Measurements from ENCODE around the gene LDLRAD3. TPM values are rescaled to one million over a fixed set of nuclear protein-coding genes. Genes with fewer than 3 reads are reported as not detected.

Gene LDLRAD3
- total RNA-seq, 1 donor from 2014 or later = 8.6 TPM

GRCh38 chr11:35990170-35990569 is 46.3 kb downstream of the LDLRAD3 start:
- Mint-ChIP-seq H3K4me3 (ENCODE audit: unreplicated experiment) (no peak overlapping the region), H3K36me3 (ENCODE audit: low read depth) (peaks cover 5% of the 10 kb centered on the region), H3K27ac (ENCODE audit: unreplicated experiment) (no peak overlapping the region), H3K4me1 (ENCODE audit: low read depth) (peaks cover 29% of the 10 kb centered on the region), H3K27me3 (ENCODE audit: low read depth) (no peaks in the 10 kb centered on the region), H3K9me3 (ENCODE audit: low read depth) (peaks cover 12% of the 10 kb centered on the region)
- DNase-seq (ENCODE audit: low spot score) = no peak
- TF ChIP-seq CTCF (IDR thresholded peaks at IDR 0.05) = no peak

- DNase-seq (ENCODE audit: low spot score) = no peak
- Mint-ChIP-seq H3K4me3 (ENCODE audit: unreplicated experiment) (no peak overlapping the region), H3K4me1 (ENCODE audit: low read depth) (peaks cover 29% of the 10 kb centered on the region), H3K27me3 (ENCODE audit: low read depth) (no peaks in the 10 kb centered on the region), H3K9me3 (ENCODE audit: low read depth) (peaks cover 16% of the 10 kb centered on the region), H3K27ac (ENCODE audit: unreplicated experiment) (no peak overlapping the region), H3K36me3 (ENCODE audit: low read depth) (peaks cover 6% of the 10 kb centered on the region)
- TF ChIP-seq CTCF (IDR thresholded peaks at IDR 0.05) = no peak
Measured at GRCh38 chr11:35990816-35991215, 47.0 kb downstream of the LDLRAD3 start.

GRCh38 chr11:35992548-35992947 is 48.7 kb downstream of the LDLRAD3 start:
- H3K36me3 Mint-ChIP-seq (ENCODE audit: low read depth) = peaks cover 8% of the 10 kb centered on the region
- no peak for TF ChIP-seq CTCF (IDR thresholded peaks at IDR 0.05)
- no peak overlapping the region for H3K4me3 Mint-ChIP-seq (ENCODE audit: unreplicated experiment)
- no peaks in the 10 kb centered on the region for H3K27me3 Mint-ChIP-seq (ENCODE audit: low read depth)
- H3K9me3 Mint-ChIP-seq (ENCODE audit: low read depth) = peaks cover 20% of the 10 kb centered on the region
- no peak overlapping the region for H3K27ac Mint-ChIP-seq (ENCODE audit: unreplicated experiment)
- no peak for DNase-seq (ENCODE audit: low spot score)
- peaks cover 29% of the 10 kb centered on the region for H3K4me1 Mint-ChIP-seq (ENCODE audit: low read depth)

- Mint-ChIP-seq H3K27me3 (ENCODE audit: low read depth) (no peaks in the 10 kb centered on the region), H3K4me1 (ENCODE audit: low read depth) (peaks cover 29% of the 10 kb centered on the region), H3K9me3 (ENCODE audit: low read depth) (peaks cover 13% of the 10 kb centered on the region), H3K4me3 (ENCODE audit: unreplicated experiment) (no peak overlapping the region), H3K36me3 (ENCODE audit: low read depth) (peaks cover 8% of the 10 kb centered on the region), H3K27ac (ENCODE audit: unreplicated experiment) (no peak overlapping the region)
- TF ChIP-seq CTCF (IDR thresholded peaks at IDR 0.05) = no peak
- no peak for DNase-seq (ENCODE audit: low spot score)
Measured at GRCh38 chr11:35994421-35994820, 50.6 kb downstream of the LDLRAD3 start.

GRCh38 chr11:35995681-35996271 is 51.9 kb downstream of the LDLRAD3 start:
- peaks cover 25% of the 10 kb centered on the region for H3K4me1 Mint-ChIP-seq (ENCODE audit: low read depth)
- H3K36me3 Mint-ChIP-seq (ENCODE audit: low read depth) = peaks cover 8% of the 10 kb centered on the region
- no peak overlapping the region for H3K27ac Mint-ChIP-seq (ENCODE audit: unreplicated experiment)
- no peak for TF ChIP-seq CTCF (IDR thresholded peaks at IDR 0.05)
- H3K4me3 Mint-ChIP-seq (ENCODE audit: unreplicated experiment) = no peak overlapping the region
- H3K9me3 Mint-ChIP-seq (ENCODE audit: low read depth) = peaks cover 13% of the 10 kb centered on the region
- DNase-seq (ENCODE audit: low spot score) = no peak
- H3K27me3 Mint-ChIP-seq (ENCODE audit: low read depth) = no peaks in the 10 kb centered on the region
